Suprapubic skin (tissue), 4 donors: ENCODE data around the gene ITPRIPL2.

ENCODE experiments used
- EP300 ChIP-seq: sonication (generic); formaldehyde crosslinking; IDR thresholded peaks from one replicate; pipeline ENCODE4 v1.6.1; 2017; ENCODE audit warnings: antibody characterized with exemption
- POLR2A ChIP-seq, 2 donors: fragments of 450-650 bp; IDR thresholded peaks; one replicate each; pipeline ENCODE4 v1.6.1; 2017; ENCODE audit warnings: antibody characterized with exemption in 2 of 2, mild to moderate bottlenecking in 2 of 2, moderate library complexity in 2 of 2
- POLR2AphosphoS5 ChIP-seq, 3 donors: sonication (generic); formaldehyde crosslinking; IDR thresholded peaks; one replicate each; pipeline ENCODE4 v1.6.1; 2017; ENCODE audit warnings: antibody characterized with exemption in 3 of 3
- TF ChIP-seq, protein P1 (sequence below), 2 donors: fragments of 200-600 bp in 1 of 2; fragments of 450-650 bp in 1 of 2; sonication (generic) in 1 of 2; IDR thresholded peaks; one replicate each; pipeline ENCODE4 v1.5.1; 2016 to 2019; ENCODE audit warnings: antibody characterized with exemption in 2 of 2, mild to moderate bottlenecking in 1 of 2, moderate library complexity in 1 of 2

DNA sequence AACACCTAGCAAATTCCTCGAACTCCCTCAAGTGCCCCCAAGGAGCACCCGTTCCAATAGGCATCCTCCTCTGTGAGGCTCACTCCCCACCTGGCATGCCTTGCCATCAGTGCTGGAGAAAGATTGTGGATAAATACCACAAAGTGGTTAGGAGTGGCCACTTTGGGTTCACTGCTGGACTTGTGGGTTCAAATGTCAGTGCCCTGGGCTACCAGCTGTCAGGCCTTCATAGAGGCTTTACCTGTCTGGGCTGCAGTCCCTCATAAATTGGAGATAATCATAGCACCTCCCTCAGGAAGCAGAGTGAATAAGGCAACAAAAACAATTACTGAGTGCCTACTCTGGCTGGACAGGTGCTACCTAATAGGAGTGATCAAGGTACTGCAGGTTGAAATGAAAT lies 52.7 kb downstream of the ITPRIPL2 start:
- TF ChIP-seq, protein P1, sequence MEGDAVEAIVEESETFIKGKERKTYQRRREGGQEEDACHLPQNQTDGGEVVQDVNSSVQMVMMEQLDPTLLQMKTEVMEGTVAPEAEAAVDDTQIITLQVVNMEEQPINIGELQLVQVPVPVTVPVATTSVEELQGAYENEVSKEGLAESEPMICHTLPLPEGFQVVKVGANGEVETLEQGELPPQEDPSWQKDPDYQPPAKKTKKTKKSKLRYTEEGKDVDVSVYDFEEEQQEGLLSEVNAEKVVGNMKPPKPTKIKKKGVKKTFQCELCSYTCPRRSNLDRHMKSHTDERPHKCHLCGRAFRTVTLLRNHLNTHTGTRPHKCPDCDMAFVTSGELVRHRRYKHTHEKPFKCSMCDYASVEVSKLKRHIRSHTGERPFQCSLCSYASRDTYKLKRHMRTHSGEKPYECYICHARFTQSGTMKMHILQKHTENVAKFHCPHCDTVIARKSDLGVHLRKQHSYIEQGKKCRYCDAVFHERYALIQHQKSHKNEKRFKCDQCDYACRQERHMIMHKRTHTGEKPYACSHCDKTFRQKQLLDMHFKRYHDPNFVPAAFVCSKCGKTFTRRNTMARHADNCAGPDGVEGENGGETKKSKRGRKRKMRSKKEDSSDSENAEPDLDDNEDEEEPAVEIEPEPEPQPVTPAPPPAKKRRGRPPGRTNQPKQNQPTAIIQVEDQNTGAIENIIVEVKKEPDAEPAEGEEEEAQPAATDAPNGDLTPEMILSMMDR (IDR thresholded peaks at IDR 0.05) = no peak
- TF ChIP-seq POLR2A (IDR thresholded peaks at IDR 0.05) = no peak
- TF ChIP-seq POLR2AphosphoS5 (IDR thresholded peaks at IDR 0.05) = no peak
- TF ChIP-seq EP300 = no peak
